Astrocyte of the spinal cord (primary cell): ENCODE measurements around the gene MAP3K21.
A peak's percentile ranks its signal among the peaks of the same experiment; 100 is the strongest.

ENCODE experiments used
- DNase-seq: peaks from one replicate; pipeline ENCODE4 v3.0.0; 2011; ENCODE audit warnings: low read depth, low spot score
- H3K4me3 ChIP-seq: 2 replicates; pipeline ENCODE4 v1.5.1; 2011; ENCODE audit warnings: low read depth, mild to moderate bottlenecking, low read length, moderate library complexity
- CTCF ChIP-seq: IDR thresholded peaks from 2 replicates; pipeline ENCODE4 v1.5.1; 2012; ENCODE audit warnings: low read depth, mild to moderate bottlenecking, low read length, inconsistent platforms
- in situ Hi-C: cut with HindIII; loops from 2 replicates; pipeline ENCODE4 v1.10.0; 2017; ENCODE audit warnings: low sequenced_read_pairs

Gene MAP3K21

GRCh38 chr1:233327651-233328141 lies at the start of gene MAP3K21:
TSS of gene MAP3K21 (plus strand) at chr1:233327724. CDS start at chr1:233328029, 305 bp downstream.
- DNase-seq = no peak
- no peak for TF ChIP-seq CTCF
- in situ Hi-C loops = no loop called here
- H3K4me3 ChIP-seq = peak within 1 kb of the TSS; percentile 35

- no peak for TF ChIP-seq CTCF
- in situ Hi-C loops = no loop called here
- H3K4me3 ChIP-seq = no peak overlapping the region
- DNase-seq = no peak
These were observed 48.9 kb upstream of the MAP3K21 start for GRCh38 chr1:233278631-233279030.

- TF ChIP-seq CTCF = no peak
- no peak overlapping the region for H3K4me3 ChIP-seq
- no peak for DNase-seq
- in situ Hi-C loops = no loop called here
These were observed 47.6 kb upstream of the MAP3K21 start for GRCh38 chr1:233279971-233280370.

GRCh38 chr1:233281711-233282581 lies 45.6 kb upstream of the MAP3K21 start:
- no peak for TF ChIP-seq CTCF
- peak; percentile 83 for DNase-seq
- in situ Hi-C loops = no loop called here
- no peak overlapping the region for H3K4me3 ChIP-seq

GRCh38 chr1:233282582-233282886 lies 45.0 kb upstream of the MAP3K21 start:
- H3K4me3 ChIP-seq = no peak overlapping the region
- DNase-seq = no peak
- TF ChIP-seq CTCF = no peak
- in situ Hi-C loops = no loop called here

- in situ Hi-C loops = no loop called here
- no peak overlapping the region for H3K4me3 ChIP-seq
- no peak for TF ChIP-seq CTCF
- DNase-seq = no peak
These were observed 37.8 kb upstream of the MAP3K21 start for GRCh38 chr1:233289676-233290075.
